Activated T-cell treated with anti-CD3 and anti-CD28 coated beads for 24 hours (primary cell): Measurements from ENCODE around the gene XPO5.
"Not testable (repeated sequence)": the region's sequence is repeated elsewhere in the genome, so short reads cannot be mapped to it uniquely, and the experiment has no call there.

ENCODE experiments used
- DNase-seq: peaks from one replicate; pipeline ENCODE4 v3.0.0-alpha.2; 2020; ENCODE audit warnings: low read depth

The XPO5 gene

DNA sequence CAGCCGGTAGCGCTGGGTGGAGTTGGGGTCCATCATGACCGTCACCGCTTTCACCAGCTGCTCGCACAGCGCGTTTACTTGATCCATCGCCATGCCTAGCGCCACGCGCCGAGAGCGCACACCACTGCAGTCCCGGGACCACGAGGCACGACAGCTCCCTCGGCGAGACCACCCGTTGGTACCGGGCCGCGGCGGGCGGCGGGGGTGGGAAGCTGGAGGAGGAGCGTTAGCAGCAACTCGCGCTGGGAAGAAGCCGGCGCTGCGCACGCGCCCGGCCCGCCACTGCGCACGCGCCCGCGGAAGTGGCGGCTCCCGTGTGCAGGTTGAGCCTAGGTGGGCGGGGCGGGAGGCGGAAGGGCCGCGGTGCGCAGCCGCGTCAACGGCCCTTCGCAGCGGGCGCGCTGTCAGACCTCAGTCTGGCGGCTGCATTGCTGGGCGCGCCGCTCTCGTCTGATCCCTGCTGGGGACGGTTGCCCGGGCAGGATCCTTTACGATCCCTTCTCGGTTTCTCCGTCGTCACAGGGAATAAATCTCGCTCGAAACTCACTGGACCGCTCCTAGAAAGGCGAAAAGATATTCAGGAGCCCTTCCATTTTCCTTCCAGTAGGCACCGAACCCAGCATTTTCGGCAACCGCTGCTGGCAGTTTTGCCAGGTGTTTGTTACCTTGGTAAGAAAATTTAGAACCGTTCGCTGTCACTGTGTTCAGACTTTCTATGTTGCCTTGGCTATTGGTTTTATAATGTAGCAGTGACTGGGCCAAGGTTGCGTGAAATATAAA lies at the start of gene XPO5, which contains the start of gene POLH:
Gene XPO5, minus strand, starts transcription at position 267 of the 780 bp plus-strand sequence. Its CDS starts 174 bp downstream, at position 93.
Gene POLH, plus strand, starts transcription at position 414 of the 780 bp plus-strand sequence. CDS start 6,135 bp downstream, outside the sequence.
- DNase-seq: peak; percentile 90

DNA sequence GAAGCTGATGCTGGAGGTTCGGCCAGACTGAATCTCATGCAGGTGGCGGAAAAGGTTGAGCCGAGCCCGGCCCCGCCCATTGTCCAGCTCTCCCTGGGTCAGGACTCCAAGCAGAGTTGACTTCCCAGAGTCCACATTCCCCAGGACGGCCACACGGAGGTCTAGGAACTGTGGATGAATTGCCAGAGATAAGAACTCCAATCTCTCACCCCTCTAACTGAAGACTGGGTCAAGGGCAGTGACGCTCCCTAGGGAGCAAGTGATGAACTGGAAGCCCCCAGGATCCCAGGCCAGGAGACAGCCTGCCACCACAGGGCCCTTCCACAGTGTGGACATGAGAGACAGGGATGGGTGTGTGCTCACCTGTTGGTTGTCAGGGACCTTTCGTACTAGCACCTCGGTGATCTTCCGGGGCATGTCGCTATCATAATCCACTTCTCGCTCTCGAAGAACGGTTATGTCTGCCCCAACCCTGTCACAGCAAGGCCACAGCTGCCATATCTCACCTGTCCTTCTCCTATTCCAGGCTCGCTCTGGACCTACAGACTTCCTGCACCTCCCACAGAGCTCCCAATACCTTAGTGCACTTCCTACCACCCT lies 49.7 kb upstream of the XPO5 start:
- no peak for DNase-seq

DNA sequence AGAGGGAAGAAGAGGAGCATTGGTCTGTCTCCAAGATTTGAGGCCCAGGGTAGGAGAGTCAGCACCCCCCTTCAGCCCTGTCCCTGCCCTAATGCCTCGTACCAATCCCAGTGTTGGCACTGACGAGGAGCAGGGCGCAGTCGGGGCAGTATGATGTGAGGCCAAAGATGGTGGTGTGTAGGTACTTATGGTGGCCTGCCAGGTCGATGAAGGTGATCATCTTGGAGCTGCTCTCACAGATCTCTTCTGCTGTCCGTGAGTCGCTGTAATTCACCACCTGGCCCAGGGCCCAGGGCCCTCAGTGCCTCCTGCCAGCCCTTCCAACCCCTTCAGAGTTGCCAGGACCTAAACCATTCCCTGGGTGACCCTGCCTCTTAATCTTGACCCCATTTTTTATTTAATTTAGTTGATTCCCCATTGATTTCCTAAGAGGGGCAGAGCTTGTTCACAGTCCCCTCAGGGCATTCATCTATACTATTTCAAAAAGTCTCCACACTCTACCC lies 49.0 kb upstream of the XPO5 start:
- no peak for DNase-seq

DNA sequence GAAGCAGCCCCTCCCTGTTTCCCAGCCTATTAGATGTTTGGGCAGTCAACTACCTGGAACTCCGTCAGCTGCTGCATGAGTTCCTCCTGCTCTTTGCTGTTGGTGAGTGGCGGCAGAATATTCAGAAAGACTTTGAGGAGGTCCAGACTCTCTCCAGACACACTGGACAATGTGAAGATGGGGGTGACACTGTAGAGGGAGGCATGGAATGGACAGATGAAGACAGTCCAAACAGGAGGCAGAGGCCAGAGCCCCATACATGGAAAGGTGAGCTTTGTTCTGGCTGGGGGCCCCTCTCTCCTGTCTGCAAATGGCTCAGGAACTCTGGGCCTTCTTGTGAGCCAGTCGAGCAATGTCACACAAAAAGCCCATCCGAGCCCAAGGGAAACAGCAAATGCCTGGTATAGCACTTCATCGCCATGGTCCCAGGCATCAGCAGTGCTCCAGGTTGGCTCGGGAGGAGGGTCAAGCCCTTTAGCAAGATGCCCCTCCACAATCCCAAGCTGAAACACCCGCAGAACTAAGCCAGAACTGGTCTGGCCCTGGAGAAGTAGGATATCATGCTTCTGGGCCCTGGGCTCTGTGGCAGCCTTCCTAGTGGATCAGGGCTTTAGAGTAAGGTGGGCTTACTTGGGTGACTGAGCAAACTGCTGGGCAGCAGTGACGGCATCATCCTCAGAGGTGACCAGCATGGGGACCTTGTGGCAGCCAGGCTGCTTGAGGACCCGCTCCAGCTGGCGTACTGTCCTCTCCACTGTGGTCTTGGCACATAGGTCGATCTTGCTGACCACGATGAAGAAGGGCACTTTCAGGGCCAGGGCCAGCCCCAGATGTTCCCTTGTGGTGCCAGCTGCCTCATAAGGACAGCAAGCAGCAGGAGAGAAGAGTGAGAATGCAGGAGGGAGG lies 48.3 kb upstream of the XPO5 start:
- no peak for DNase-seq

DNA sequence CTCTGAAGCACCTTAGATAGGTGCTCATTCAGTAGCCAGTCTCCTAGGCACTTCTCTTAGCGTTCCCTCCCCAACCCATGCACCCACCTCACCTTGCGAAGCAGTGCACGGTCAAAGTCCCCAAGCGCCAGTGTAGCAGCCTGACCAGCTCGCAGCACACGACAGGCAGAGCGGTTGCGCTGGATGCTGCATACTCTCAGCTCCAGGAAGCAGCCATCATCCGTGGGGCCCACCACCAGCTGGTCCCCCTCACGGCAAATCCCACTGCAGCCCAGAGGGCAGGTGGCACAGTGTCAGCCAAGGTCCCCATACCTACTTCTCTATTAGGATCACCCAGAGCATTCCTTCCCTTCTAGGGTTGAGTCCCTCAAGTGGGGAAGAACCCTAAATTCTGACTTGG lies 46.7 kb upstream of the XPO5 start:
- no peak for DNase-seq

DNA sequence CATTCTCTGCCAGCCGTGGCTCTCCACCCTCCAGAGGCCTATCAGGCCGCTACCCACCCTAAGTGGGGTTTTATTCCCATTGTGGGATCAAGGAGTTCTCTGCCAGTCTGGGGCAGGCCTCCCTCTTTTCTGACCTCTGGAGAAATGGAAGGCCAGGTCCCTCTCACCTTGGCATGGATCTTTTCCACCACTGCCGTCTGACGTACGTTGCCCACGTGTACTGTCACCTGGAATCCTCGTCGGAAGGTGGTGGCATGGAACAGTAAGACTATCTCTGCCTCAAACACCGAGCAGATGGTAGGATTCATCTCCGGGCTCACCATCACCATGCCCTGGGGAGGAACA lies 46.0 kb upstream of the XPO5 start:
- DNase-seq: no peak

DNA sequence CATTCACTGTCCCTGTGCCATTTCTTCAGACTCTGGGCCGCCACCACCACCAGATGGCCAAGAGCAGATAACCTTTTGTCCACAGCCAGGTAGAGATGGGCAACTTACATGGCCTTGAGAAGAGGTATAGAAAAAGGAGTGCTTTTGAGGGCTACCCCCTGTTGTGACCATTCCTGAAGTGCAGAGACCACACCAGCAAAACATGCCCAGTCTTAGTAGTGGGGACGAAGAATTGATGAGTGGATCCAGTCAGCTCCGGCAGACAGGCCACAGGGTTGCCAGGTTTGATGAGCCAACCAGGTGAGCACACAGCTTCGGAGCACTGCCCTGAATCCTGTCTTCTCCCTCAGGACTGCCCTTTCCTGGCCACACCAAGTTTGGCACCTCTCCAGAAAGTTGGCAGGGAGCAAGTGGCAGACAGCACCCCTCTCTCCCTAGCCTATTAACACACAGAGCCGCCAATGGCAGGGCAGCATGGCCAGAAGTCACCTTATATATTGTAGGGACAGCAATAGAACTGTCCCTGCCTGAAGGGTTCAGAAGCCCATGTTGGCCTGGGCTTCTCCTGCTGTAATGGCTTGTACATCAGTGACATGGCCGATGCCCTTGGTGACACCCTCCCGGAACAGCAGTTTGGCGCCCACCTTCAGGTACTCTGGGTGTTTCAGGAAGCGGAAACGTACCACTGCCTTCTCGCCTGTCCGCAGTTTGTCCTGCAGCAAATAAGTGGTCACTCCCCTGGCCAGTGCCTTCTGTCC lies 45.4 kb upstream of the XPO5 start:
- DNase-seq: no peak

DNA sequence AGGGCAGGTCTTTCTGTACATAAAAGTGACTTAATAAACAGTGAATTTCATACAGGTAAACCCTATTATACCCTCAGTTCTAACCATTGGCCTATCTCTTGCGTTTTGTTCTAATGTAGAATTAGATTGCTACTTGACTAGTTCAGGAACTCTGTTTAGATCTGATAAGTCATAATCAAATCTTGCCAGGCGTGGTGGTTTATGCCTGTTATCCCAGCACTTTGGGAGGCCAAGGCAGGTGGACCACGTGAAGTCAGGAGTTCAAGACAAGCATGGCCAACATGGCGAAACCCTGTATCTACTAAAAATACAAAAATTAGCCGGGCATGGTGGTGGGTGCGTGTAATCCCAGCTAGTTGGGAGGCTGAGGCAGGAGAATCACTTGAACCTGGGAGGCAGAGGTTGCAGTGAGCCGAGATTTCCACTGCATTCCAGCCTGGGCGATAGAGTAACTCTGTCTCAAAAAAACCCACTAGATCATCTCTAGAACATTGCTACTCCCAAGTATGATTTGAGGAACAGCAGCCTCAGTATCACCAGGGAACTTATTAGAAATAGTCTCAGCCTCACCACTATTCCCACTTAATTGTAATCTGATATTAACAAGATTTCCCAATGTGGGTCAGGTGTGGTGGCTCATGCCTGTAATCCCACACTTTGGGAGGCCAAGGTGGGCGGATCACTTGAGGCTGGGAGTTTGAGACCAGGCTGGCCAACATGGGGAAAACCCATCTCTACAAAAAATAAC lies 41.1 kb upstream of the XPO5 start:
- DNase-seq: no peak

DNA sequence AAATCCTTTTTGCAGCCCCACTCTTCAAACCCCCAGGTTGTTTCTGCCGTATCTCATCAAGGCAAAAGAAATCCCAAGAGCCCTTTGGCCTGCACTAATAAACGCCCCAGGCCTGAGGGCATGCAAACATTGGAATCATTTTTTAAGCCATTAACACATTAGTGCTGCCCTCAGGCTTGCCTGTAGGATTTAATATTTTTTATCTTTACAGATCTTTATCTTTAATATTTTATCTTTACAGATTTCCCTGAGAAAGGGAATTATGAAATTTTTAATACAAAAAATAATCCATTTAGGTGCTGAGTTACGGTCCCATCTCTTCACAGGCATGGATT lies 38.5 kb upstream of the XPO5 start:
- no peak for DNase-seq

DNA sequence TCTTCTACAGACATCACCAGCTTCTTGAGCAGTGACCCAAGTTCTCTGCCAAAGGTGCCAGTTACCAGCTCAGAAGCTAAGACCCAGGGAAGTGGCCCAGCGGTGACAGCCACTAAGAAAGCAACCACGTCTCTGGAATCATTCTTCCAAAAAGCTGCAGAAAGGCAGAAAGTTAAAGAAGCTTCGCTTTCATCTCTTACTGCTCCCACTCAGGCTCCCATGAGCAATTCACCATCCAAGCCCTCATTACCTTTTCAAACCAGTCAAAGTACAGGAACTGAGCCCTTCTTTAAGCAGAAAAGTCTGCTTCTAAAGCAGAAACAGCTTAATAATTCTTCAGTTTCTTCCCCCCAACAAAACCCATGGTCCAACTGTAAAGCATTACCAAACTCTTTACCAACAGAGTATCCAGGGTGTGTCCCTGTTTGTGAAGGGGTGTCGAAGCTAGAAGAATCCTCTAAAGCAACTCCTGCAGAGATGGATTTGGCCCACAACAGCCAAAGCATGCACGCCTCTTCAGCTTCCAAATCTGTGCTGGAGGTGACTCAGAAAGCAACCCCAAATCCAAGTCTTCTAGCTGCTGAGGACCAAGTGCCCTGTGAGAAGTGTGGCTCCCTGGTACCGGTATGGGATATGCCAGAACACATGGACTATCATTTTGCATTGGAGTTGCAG lies 38.0 kb upstream of the XPO5 start:
- no peak for DNase-seq

DNA sequence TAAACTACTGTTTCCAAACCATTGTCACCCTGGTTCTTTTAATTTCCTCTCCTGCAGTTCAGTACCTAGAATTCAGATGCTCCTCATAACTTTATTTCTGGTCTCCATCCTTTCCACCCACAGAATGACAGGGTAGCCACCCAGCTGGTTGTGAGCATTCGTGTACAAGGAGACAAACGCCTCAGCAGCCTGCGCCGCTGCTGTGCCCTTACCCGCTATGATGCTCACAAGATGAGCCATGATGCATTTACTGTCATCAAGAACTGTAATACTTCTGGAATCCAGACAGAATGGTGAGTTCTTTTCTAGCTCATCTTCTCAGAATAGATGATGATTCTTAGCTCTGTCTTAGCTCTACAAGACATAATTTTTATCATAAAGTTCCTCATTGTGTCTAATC lies 34.6 kb upstream of the XPO5 start:
- DNase-seq: no peak

DNA sequence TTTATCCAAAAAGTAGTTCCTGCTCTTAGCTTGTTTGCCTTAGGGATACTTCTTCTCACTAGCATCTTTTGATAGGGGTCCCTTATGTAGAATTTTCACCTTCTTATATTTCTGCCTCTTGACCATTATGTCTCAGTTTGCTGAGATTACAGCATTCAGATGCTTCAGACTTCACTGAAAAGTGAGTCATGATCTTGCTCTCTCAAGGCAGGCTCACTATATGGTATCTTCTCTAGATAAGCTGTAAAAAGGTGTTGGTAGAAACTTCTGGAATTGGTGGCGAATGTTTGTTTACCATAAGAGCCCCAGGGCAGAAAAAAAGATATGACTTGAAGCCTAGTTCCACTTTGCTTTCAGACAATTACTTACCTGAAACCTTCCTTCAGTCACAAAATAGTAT lies 33.6 kb upstream of the XPO5 start:
- DNase-seq: no peak

DNA sequence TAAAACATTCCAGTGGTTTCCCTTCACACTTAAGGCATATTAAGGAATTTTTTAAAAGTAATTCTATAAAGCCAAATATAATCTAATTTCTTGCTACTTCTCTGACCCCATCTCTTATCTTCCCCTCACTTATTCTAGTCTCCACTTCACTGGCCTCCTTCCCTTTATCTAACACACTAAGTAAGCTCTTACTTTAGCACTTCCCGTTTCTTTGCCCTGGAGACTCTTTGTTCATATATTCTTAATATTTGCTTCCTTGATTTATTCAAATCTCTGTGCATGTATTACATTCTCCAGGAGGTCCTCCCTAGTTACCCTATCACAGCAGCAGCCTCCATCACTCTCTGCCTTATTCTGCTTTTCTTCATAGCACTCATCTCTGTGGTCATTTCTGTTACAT lies 33.0 kb upstream of the XPO5 start:
- no peak for DNase-seq

DNA sequence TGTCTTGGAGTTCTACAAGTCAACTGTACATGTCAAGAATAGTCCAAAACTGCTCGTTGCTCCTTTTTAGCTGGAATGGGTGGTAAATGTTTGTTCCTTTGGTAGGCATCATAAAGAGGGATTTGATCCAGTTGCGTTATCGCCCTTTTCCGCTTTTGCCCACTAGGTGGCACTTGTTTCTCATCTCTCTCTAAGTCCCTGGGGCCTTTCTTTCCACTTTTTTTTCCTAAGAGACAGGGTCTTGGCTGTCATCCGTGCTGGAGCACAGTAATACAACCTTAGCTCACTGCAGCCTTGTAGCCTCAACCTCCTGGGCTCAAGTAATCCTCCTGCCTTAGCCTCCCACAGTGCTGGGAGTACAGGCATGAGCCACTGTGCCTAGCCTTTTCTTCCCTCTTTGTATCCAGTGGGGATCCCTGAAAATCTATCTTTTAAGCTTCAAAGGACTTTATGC lies 32.5 kb upstream of the XPO5 start:
- peak; percentile 14 for DNase-seq

DNA sequence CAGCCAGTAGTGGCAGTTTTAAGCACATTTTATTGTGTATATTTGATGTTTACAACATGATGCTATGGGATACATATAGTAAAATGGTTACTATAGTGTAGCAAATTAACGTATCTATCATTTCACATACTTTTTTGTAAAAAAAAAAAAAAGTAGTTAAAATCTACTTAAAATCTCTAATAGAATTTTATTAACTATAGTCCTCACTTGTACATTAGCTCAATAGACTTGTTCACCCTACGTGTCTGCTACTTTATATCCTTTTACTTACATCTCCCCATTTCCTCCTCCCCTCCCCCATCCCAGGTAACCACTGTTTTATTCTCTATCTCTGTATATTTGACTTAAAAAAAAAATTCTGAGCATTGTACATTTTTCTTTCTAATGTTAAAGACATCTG lies 30.2 kb upstream of the XPO5 start:
- DNase-seq: no peak

DNA sequence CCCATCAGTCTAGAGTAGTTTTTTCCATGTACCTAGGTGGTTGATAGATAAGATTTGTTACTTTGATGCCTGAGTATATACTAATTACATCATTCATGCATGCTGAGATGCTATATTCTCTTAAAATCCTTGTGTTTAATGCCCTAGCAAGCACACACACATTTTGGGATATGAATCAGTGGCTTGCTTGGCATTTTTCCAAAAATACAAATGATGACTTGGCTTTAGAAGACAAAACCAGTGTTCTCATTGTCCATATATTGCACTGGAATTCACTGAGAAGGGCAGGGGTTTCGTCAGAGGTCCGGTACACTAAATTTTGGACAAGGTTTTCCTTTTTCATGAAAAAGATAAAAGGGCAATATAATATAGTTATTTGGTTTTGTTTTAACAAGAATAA lies 28.3 kb upstream of the XPO5 start:
- DNase-seq: no peak

DNA sequence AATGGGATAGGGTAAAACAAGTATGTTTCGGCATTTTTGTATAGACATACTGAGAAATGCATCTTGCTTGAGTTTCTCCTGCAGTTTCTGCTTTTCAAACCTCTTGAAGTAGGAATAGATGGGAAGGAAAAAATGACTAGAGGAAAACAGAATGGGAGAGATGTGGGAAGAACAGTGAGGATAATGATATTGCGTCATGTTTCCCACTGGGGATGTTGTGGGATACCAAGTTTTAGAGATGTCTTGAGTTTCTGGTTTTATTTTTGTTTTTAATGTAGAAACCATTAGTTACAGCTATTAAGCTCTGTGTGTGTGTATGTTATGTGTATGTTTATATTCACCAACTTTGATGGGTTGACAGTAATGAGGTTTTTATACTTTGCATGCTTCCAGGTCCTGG lies 24.8 kb upstream of the XPO5 start:
- no peak for DNase-seq

DNA sequence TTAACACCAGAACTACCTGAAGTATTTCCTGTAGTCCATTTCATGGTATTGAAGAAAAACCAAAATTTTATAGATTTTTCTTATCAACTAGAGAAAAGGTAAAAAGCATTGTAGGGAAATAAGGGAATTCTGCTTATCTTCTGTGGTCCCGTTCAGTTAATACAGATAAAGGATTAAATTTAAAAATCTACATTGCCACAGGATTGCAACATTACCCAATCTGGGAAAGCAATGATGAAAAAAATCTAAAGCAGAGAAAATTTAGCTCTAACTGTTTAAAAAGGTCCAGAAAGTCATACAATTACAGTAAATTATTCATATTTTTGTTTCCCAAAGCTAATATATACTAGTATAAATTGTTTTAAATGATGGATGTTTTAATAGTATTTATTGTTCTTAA lies 18.1 kb upstream of the XPO5 start:
- no peak for DNase-seq

DNA sequence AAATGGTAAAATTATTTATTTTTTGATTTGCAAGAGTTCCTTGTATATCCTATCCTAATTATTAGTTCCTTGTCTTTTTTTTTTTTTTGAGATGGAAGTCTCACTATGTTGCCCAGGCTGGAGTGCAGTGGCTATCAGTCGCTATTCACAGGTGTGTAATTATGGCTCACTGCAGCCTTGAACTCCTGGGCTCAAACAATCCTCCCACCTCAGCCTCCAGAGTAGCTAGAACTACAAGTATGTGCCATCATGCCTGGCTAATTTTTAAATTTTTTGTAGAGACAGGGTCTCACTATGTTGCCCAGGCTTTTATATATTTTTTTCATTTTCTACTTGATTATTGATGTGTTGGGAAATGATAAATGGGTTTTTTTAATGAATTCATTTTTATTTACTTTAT lies 13.7 kb upstream of the XPO5 start:
- not testable (repeated sequence) for DNase-seq

DNA sequence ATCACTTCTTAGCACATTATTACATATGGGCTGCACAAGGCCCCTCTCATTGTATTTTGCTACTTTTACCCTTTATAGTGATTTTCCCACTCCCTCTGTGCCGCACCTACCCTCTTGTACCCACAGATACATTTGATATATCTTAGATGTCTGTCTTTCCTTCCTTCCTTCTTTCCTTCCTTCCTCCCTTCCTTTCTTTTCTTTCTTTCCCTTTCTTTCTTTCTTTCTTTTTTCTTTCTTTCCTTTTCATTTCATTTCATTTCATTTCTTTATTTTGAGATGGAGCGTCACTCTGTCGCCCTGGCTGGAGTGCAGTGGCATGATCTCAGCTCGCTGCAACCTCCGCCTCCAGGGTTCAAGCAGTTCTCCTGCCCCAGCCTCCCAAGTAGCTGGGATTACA lies 12.4 kb upstream of the XPO5 start:
- DNase-seq: no peak
